B cell (primary cell): ENCODE measurements around the gene JARID2.

ENCODE experiments used
- CTCF ChIP-seq: fragments of 200-600 bp; IDR thresholded peaks from one replicate; pipeline ENCODE4 v1.8.0; 2022; ENCODE audit warnings: antibody characterized with exemption, mild to moderate bottlenecking
- EZH2 ChIP-seq: IDR thresholded peaks from 2 replicates; pipeline ENCODE4 v1.6.1; 2012; ENCODE audit warnings: borderline replicate concordance, low read depth, mild to moderate bottlenecking, moderate library complexity, low read length; ENCODE audit not compliant: insufficient read depth, poor library complexity, severe bottlenecking

GRCh38 chr6:15512721-15513120, 266.9 kb downstream of the JARID2 start:
- TF ChIP-seq EZH2 (no peak), CTCF (no peak)
